ENCODE results near the gene SEMA3B. TPM values are rescaled to one million over a fixed set of nuclear protein-coding genes. Genes with fewer than 3 reads are reported as not detected.

SEMA3B gene
- total RNA-seq, 1 experiment from 2014 or later = 6.4 TPM

- H2AK5ac ChIP-seq (ENCODE audit: insufficient read length, low read length) = no peak overlapping the region
- H3K79me2 ChIP-seq (ENCODE audit: insufficient read depth, low read length) = peaks cover 13% of the 10 kb centered on the region; the same call in 1 of the 2 replicates
- no peak overlapping the region for H4K8ac ChIP-seq (replicated peaks; ENCODE audit: insufficient read length, low read depth, low read length)
- no peak overlapping the region for H2BK15ac ChIP-seq (ENCODE audit: low read depth, low read length)
- H3T11ph ChIP-seq (ENCODE audit: low read length) = no peak overlapping the region
- H4K91ac ChIP-seq (ENCODE audit: insufficient read length, low read depth, low read length) = no peak overlapping the region
- no peak overlapping the region for H2AFZ ChIP-seq (ENCODE audit: low read length)
- no peak overlapping the region for H3K18ac ChIP-seq (ENCODE audit: insufficient read length, low read depth, low read length)
- no peak overlapping the region for H3K9ac ChIP-seq (ENCODE audit: extremely low read depth, insufficient read length, low read length)
- H3K23me2 ChIP-seq (ENCODE audit: insufficient read length, low read depth, low read length, poor library complexity, severe bottlenecking) = no peaks in the 10 kb centered on the region
- H2BK20ac ChIP-seq (ENCODE audit: low read depth, low read length, poor library complexity, severe bottlenecking) = no peak overlapping the region
- H3K27me3 ChIP-seq (ENCODE audit: insufficient read depth, low read length) = no peaks in the 10 kb centered on the region
- no CpG with 5 or more reads among the region's 5 CpGs for WGBS (ENCODE audit: extremely low coverage, insufficient read length, low lambda C conversion rate)
- H3K9me3 ChIP-seq (ENCODE audit: control insufficient read depth, low read depth, low read length) = no peaks in the 10 kb centered on the region
- no peak overlapping the region for H2BK120ac ChIP-seq (ENCODE audit: low read depth, low read length, poor library complexity, severe bottlenecking)
- no peak overlapping the region; the same call in 1 of the 2 replicates for H3K14ac ChIP-seq (ENCODE audit: insufficient read depth, low read length)
- no peak overlapping the region for H3K4me2 ChIP-seq (ENCODE audit: insufficient read depth, insufficient read length, low read length)
- peaks cover 3% of the 10 kb centered on the region for H4K20me1 ChIP-seq (ENCODE audit: control insufficient read depth, insufficient read depth, insufficient read length)
- Mint-ChIP-seq H3K27me3 (ENCODE audit: low read depth) (no peaks in the 10 kb centered on the region), H3K9me3 (no peaks in the 10 kb centered on the region), H3K27ac (peak overlapping the region in 2 of 3 experiments; percentile 29 to 76; a peak in 1 of 7 replicates), H3K4me1 (peaks cover 30 to 36% of the 10 kb centered on the region in 2 experiments), H3K36me3 (ENCODE audit: insufficient read depth in 1 of 3, low read depth in 3 of 3) (peaks cover 7 to 39% (median 30%) of the 10 kb centered on the region in 3 experiments), H3K4me3 (no peak overlapping the region)
- H2BK5ac ChIP-seq (ENCODE audit: insufficient read length, low read length) = no peak overlapping the region
- no peak for DNase-seq
- no peak overlapping the region for H3K27ac ChIP-seq (ENCODE audit: insufficient read length, low read depth, low read length)
- H2BK12ac ChIP-seq (ENCODE audit: insufficient read length, low read depth, low read length) = no peak overlapping the region
- no peak overlapping the region for H3K4ac ChIP-seq (ENCODE audit: low read depth, low read length)
- H3K56ac ChIP-seq (ENCODE audit: insufficient read length, low read depth, low read length) = no peak overlapping the region
- H3K79me1 ChIP-seq (ENCODE audit: insufficient read depth, low read depth, low read length, poor library complexity, severe bottlenecking) = peaks cover 11% of the 10 kb centered on the region
- TF ChIP-seq, protein P1, sequence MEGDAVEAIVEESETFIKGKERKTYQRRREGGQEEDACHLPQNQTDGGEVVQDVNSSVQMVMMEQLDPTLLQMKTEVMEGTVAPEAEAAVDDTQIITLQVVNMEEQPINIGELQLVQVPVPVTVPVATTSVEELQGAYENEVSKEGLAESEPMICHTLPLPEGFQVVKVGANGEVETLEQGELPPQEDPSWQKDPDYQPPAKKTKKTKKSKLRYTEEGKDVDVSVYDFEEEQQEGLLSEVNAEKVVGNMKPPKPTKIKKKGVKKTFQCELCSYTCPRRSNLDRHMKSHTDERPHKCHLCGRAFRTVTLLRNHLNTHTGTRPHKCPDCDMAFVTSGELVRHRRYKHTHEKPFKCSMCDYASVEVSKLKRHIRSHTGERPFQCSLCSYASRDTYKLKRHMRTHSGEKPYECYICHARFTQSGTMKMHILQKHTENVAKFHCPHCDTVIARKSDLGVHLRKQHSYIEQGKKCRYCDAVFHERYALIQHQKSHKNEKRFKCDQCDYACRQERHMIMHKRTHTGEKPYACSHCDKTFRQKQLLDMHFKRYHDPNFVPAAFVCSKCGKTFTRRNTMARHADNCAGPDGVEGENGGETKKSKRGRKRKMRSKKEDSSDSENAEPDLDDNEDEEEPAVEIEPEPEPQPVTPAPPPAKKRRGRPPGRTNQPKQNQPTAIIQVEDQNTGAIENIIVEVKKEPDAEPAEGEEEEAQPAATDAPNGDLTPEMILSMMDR (conservative IDR thresholded peaks at IDR 0.05) = no peak
- H3K4me1 ChIP-seq (ENCODE audit: insufficient read depth, low read length) = no peaks in the 10 kb centered on the region
- H3K23ac ChIP-seq (ENCODE audit: insufficient read length, low read depth, low read length) = no peak overlapping the region
- H4K5ac ChIP-seq (ENCODE audit: insufficient read length, low read depth, low read length) = no peak overlapping the region
These were observed 19.5 kb upstream of the SEMA3B start for GRCh38 chr3:50249457-50249856.
